Lower leg skin (tissue), 4 donors: ENCODE results near the gene NMNAT3. TPM values are rescaled to one million over a fixed set of nuclear protein-coding genes. Genes with fewer than 3 reads are reported as not detected.

Source experiments
- DNase-seq, 2 donors: peaks; one replicate each; pipeline ENCODE4 v3.0.0-alpha.2; 2019; ENCODE audit warnings: low spot score in 2 of 2
- H3K4me3 ChIP-seq: fragments of 200-600 bp; sonication (generic); 2 replicates; pipeline ENCODE4 v1.5.1; 2017; ENCODE audit warnings: mild to moderate bottlenecking, low read depth; ENCODE audit not compliant: poor library complexity, severe bottlenecking
- CTCF ChIP-seq, 3 donors: fragments of 450-650 bp; IDR thresholded peaks; one replicate each; pipeline ENCODE4 v1.5.1; 2016; ENCODE audit warnings: antibody characterized with exemption in 3 of 3, mild to moderate bottlenecking in 3 of 3, moderate library complexity in 2 of 3
- POLR2A ChIP-seq, 2 donors: fragments of 450-650 bp; IDR thresholded peaks; one replicate each; pipeline ENCODE4 v1.6.1; 2016 to 2017; ENCODE audit warnings: antibody characterized with exemption in 2 of 2, mild to moderate bottlenecking in 1 of 2, moderate library complexity in 1 of 2
- WGBS, 2 donors: methylation state at CpG; one replicate each; pipeline ENCODE4 v1.1.5; 2018; 5-methylcytosine and 5-hydroxymethylcytosine counted together
- intact Hi-C: fragments of 100-400 bp; cut with DNase I; formaldehyde crosslinking; loops from one replicate; pipeline ENCODE4 v1.15.0; 2023; ENCODE audit warnings: low total_unique reads
- total RNA-seq, 4 donors: library from RNA; depleted of rRNA; stranded (reverse); fragments of >200 nt; gene quantifications; one replicate each; pipeline ENCODE4 v1.1.0, GENCODE V29; 2016

Gene NMNAT3
- total RNA-seq, 4 donors from 2014 or later = 33.6 to 41.9 (median 37.5) TPM

GRCh38 chr3:139710212-139710611 is 32.4 kb upstream of the NMNAT3 start:
- no peak overlapping the region for H3K4me3 ChIP-seq
- intact Hi-C loops = no loop called here
- WGBS, 2 donors = 52% methylated on average over 3 of the region's 3 CpGs
- DNase-seq = no peak
- no peak for TF ChIP-seq POLR2A (IDR thresholded peaks at IDR 0.05)
- TF ChIP-seq CTCF (IDR thresholded peaks at IDR 0.05) = no peak

GRCh38 chr3:139705631-139706030 is 27.9 kb upstream of the NMNAT3 start:
- DNase-seq = no peak
- H3K4me3 ChIP-seq = no peak overlapping the region
- 74 to 81% methylated on average over 3 of the region's 3 CpGs for WGBS, 2 donors
- no peak for TF ChIP-seq POLR2A (IDR thresholded peaks at IDR 0.05)
- TF ChIP-seq CTCF (IDR thresholded peaks at IDR 0.05) = no peak
- intact Hi-C loops = no loop called here

GRCh38 chr3:139696314-139696604 is 18.5 kb upstream of the NMNAT3 start:
- DNase-seq = no peak
- intact Hi-C loops = no loop called here
- no peak overlapping the region for H3K4me3 ChIP-seq
- TF ChIP-seq CTCF (IDR thresholded peaks at IDR 0.05) (no peak), POLR2A (IDR thresholded peaks at IDR 0.05) (no peak)
- WGBS, 2 donors = 92 to 99% methylated on average over 2 of the region's 2 CpGs

- DNase-seq = no peak
- 50 to 52% methylated on average over 6 of the region's 6 CpGs for WGBS, 2 donors
- TF ChIP-seq POLR2A (IDR thresholded peaks at IDR 0.05) = no peak
- TF ChIP-seq CTCF (IDR thresholded peaks at IDR 0.05) = no peak
- intact Hi-C loops = no loop called here
- no peak overlapping the region for H3K4me3 ChIP-seq
Measured at GRCh38 chr3:139695426-139696313, 17.9 kb upstream of the NMNAT3 start.

GRCh38 chr3:139695007-139695406 is 17.2 kb upstream of the NMNAT3 start:
- WGBS, 2 donors = 12 to 27% methylated on average over 3 of the region's 3 CpGs
- TF ChIP-seq POLR2A (IDR thresholded peaks at IDR 0.05) (no peak), CTCF (IDR thresholded peaks at IDR 0.05) (no peak)
- DNase-seq = no peak
- intact Hi-C loops = no loop called here
- H3K4me3 ChIP-seq = no peak overlapping the region

GRCh38 chr3:139694542-139694941 is 16.8 kb upstream of the NMNAT3 start:
- TF ChIP-seq CTCF (IDR thresholded peaks at IDR 0.05) = no peak
- TF ChIP-seq POLR2A (IDR thresholded peaks at IDR 0.05) = no peak
- intact Hi-C loops = no loop called here
- no peak overlapping the region for H3K4me3 ChIP-seq
- no peak for DNase-seq
- WGBS, 2 donors = 59 to 64% methylated on average over 1 of the region's 1 CpG
